ENCODE measurements around the gene CTNND1. TPM values are rescaled to one million over a fixed set of nuclear protein-coding genes. Genes with fewer than 3 reads are reported as not detected.

The CTNND1 gene
- total RNA-seq, 4 donors from 2014 or later: 87.6 to 123 (median 93.8) TPM

GRCh38 chr11:57762235-57762861 is 746 bp downstream of the CTNND1 start:
- ATAC-seq: no peak

GRCh38 chr11:57763568-57763967 is 2.0 kb downstream of the CTNND1 start:
- peak overlapping the region; percentile 85 to 100 (median 88) for H3K27ac ChIP-seq
- H3K9me3 ChIP-seq: no peaks in the 10 kb centered on the region
- 0 to 7% methylated on average over 1 of the region's 1 CpG for WGBS, 2 donors (ENCODE audit: low coverage in 1 of 2)
- no peak for ATAC-seq
- no peaks in the 10 kb centered on the region for H3K27me3 ChIP-seq
- H3K4me1 ChIP-seq: peaks cover 9 to 48% (median 10%) of the 10 kb centered on the region in 3 donors
- TF ChIP-seq POLR2AphosphoS5 (IDR thresholded peaks at IDR 0.05) (peak; percentile 42), CTCF (IDR thresholded peaks at IDR 0.05) (peak; percentile 23 to 51 (median 46)), POLR2A (IDR thresholded peaks at IDR 0.05) (no peak), EP300 (IDR thresholded peaks at IDR 0.05) (no peak)
- H3K36me3 ChIP-seq: no peaks in the 10 kb centered on the region
- peak overlapping the region; percentile 61 to 100 for H3K4me3 ChIP-seq

More at GRCh38 chr11:57762235-57762861, 746 bp downstream of the CTNND1 start:
- Histone ChIP-seq H3K4me3 (peak overlapping the region; percentile 61 to 100), H3K9me3 (no peaks in the 10 kb centered on the region), H3K27ac (peak overlapping the region; percentile 85 to 100 (median 88)), H3K27me3 (no peaks in the 10 kb centered on the region), H3K36me3 (no peaks in the 10 kb centered on the region), H3K4me1 (peaks cover 8 to 38% (median 10%) of the 10 kb centered on the region in 3 donors)
- no peak for TF ChIP-seq POLR2AphosphoS5 (IDR thresholded peaks at IDR 0.05)
- WGBS, 2 donors (ENCODE audit: low coverage in 1 of 2): 0 to 2% methylated on average over 5 to 8 of the region's 9 CpGs

GRCh38 chr11:57764021-57764420 is 2.4 kb downstream of the CTNND1 start:
- ATAC-seq: no peak
- WGBS, 2 donors (ENCODE audit: low coverage in 1 of 2): 0 to 15% methylated on average over 2 to 4 of the region's 4 CpGs
- peaks cover 10 to 53% (median 13%) of the 10 kb centered on the region in 3 donors for H3K4me1 ChIP-seq
- H3K4me3 ChIP-seq: peak overlapping the region; percentile 61 to 100
- no peaks in the 10 kb centered on the region for H3K27me3 ChIP-seq
- H3K36me3 ChIP-seq: no peaks in the 10 kb centered on the region
- TF ChIP-seq POLR2A (IDR thresholded peaks at IDR 0.05) (no peak), POLR2AphosphoS5 (IDR thresholded peaks at IDR 0.05) (no peak), CTCF (IDR thresholded peaks at IDR 0.05) (no peak), EP300 (IDR thresholded peaks at IDR 0.05) (no peak)
- no peaks in the 10 kb centered on the region for H3K9me3 ChIP-seq
- H3K27ac ChIP-seq: peak overlapping the region; percentile 85 to 100 (median 88)

- H3K27me3 ChIP-seq: no peaks in the 10 kb centered on the region
- peak overlapping the region in 3 of 4 donors; percentile 85 to 90 (median 87) for H3K27ac ChIP-seq
- no peak for TF ChIP-seq EP300 (IDR thresholded peaks at IDR 0.05)
- WGBS, 2 donors (ENCODE audit: low coverage in 1 of 2): 17% methylated on average over 1 to 2 of the region's 2 CpGs
- no peaks in the 10 kb centered on the region for H3K36me3 ChIP-seq
- H3K9me3 ChIP-seq: no peaks in the 10 kb centered on the region
- ATAC-seq: no peak
- peaks cover 10 to 58% (median 17%) of the 10 kb centered on the region in 3 donors for H3K4me1 ChIP-seq
- H3K4me3 ChIP-seq: peak overlapping the region; percentile 61 to 100
Measured at GRCh38 chr11:57764566-57764965, 3.0 kb downstream of the CTNND1 start.

- Histone ChIP-seq H3K4me3 (peak overlapping the region; percentile 61 to 100), H3K27me3 (no peaks in the 10 kb centered on the region), H3K27ac (peak overlapping the region in 3 of 4 donors; percentile 85 to 90 (median 87)), H3K36me3 (no peaks in the 10 kb centered on the region), H3K9me3 (no peaks in the 10 kb centered on the region), H3K4me1 (peaks cover 10 to 62% (median 17%) of the 10 kb centered on the region in 3 donors)
- WGBS, 2 donors (ENCODE audit: low coverage in 1 of 2): 5 to 18% methylated on average over 2 of the region's 2 CpGs
- no peak for ATAC-seq
- TF ChIP-seq CTCF (IDR thresholded peaks at IDR 0.05) (no peak), EP300 (IDR thresholded peaks at IDR 0.05) (no peak), POLR2A (IDR thresholded peaks at IDR 0.05) (no peak), POLR2AphosphoS5 (IDR thresholded peaks at IDR 0.05) (no peak)
Measured at GRCh38 chr11:57764972-57765371, 3.4 kb downstream of the CTNND1 start.

- Histone ChIP-seq H3K4me1 (peaks cover 17 to 96% (median 23%) of the 10 kb centered on the region in 3 donors), H3K27ac (no peak overlapping the region)
- no peak for ATAC-seq
Measured at GRCh38 chr11:57770793-57771192, 9.2 kb downstream of the CTNND1 start.

More at GRCh38 chr11:57770793-57771192, 9.2 kb downstream of the CTNND1 start:
- H3K4me3 ChIP-seq: no peak overlapping the region
- H3K27me3 ChIP-seq: no peaks in the 10 kb centered on the region
- TF ChIP-seq POLR2AphosphoS5 (IDR thresholded peaks at IDR 0.05) (no peak), CTCF (IDR thresholded peaks at IDR 0.05) (no peak), EP300 (IDR thresholded peaks at IDR 0.05) (no peak), POLR2A (IDR thresholded peaks at IDR 0.05) (no peak)
- WGBS, 2 donors (ENCODE audit: low coverage in 1 of 2): 55 to 60% methylated on average over 1 of the region's 1 CpG
- no peaks in the 10 kb centered on the region for H3K9me3 ChIP-seq
- H3K36me3 ChIP-seq: no peaks in the 10 kb centered on the region

Data from gastroesophageal sphincter (tissue), 4 donors.